Stimulated activated CD4-positive, alpha-beta T cell treated with anti-CD3 and anti-CD28 coated beads, TNF-alpha, amount 100 ng/mL, for 48 hours (primary cell): ENCODE measurements around the gene LENG9.
"Not testable (repeated sequence)": the region's sequence is repeated elsewhere in the genome, so short reads cannot be mapped to it uniquely, and the experiment has no call there.

Source experiments
- DNase-seq, 3 donors: peaks; one replicate each; pipeline ENCODE4 v3.0.0-alpha.2; 2020; ENCODE audit warnings: low read depth in 3 of 3

The LENG9 gene

GRCh38 chr19:54459282-54460229, 4.0 kb downstream of the LENG9 start:
- no peak for DNase-seq

- DNase-seq = no peak
These were observed 4.8 kb downstream of the LENG9 start for GRCh38 chr19:54458648-54459281.

- no peak for DNase-seq
These were observed 5.6 kb downstream of the LENG9 start for GRCh38 chr19:54457773-54458647.

GRCh38 chr19:54456423-54457373, 6.9 kb downstream of the LENG9 start:
- DNase-seq = no peak

- DNase-seq = no peak
These were observed 7.7 kb downstream of the LENG9 start for GRCh38 chr19:54455786-54456422.

GRCh38 chr19:54454781-54455675, 8.6 kb downstream of the LENG9 start:
- no peak for DNase-seq

- no peak for DNase-seq
These were observed 9.4 kb downstream of the LENG9 start for GRCh38 chr19:54453921-54454780.

GRCh38 chr19:54452626-54453025, 11.0 kb downstream of the LENG9 start:
- DNase-seq = no peak

- no peak for DNase-seq
These were observed 11.6 kb downstream of the LENG9 start for GRCh38 chr19:54451997-54452396.

GRCh38 chr19:54451331-54451871, 12.2 kb downstream of the LENG9 start:
- no peak for DNase-seq

GRCh38 chr19:54449701-54450069, 13.9 kb downstream of the LENG9 start:
- no peak for DNase-seq

GRCh38 chr19:54448774-54449700, 14.5 kb downstream of the LENG9 start, which contains the start of gene LENG8:
LENG8 (plus strand) TSS chr19:54449199; CDS start chr19:54451345, 2,146 bp downstream.
- DNase-seq = peak; percentile 94 to 96 (median 94)

- DNase-seq = peak in 2 of 3 donors; percentile 33 to 44
These were observed 15.4 kb downstream of the LENG9 start for GRCh38 chr19:54448040-54448773.

- DNase-seq = not testable (repeated sequence)
These were observed 17.2 kb downstream of the LENG9 start for GRCh38 chr19:54446349-54446748.

- DNase-seq = no peak
These were observed 18.8 kb downstream of the LENG9 start for GRCh38 chr19:54444737-54445136.

GRCh38 chr19:54440641-54441040, 22.9 kb downstream of the LENG9 start:
- DNase-seq = no peak
